LNCAP (cell line): ENCODE measurements around the gene GTF2H4.

Experiments
- CTCF ChIP-seq: fragments of 450-650 bp; IDR thresholded peaks from 2 replicates; pipeline ENCODE4 v1.5.1; 2017; ENCODE audit warnings: mild to moderate bottlenecking

GTF2H4 gene

GRCh38 chr6:30922447-30922852 lies 14.4 kb downstream of the GTF2H4 start:
- no peak for TF ChIP-seq CTCF

GRCh38 chr6:30926644-30927043 lies 18.6 kb downstream of the GTF2H4 start:
- TF ChIP-seq CTCF = no peak

GRCh38 chr6:30928677-30929076 lies 20.7 kb downstream of the GTF2H4 start:
- TF ChIP-seq CTCF = no peak

DNA sequence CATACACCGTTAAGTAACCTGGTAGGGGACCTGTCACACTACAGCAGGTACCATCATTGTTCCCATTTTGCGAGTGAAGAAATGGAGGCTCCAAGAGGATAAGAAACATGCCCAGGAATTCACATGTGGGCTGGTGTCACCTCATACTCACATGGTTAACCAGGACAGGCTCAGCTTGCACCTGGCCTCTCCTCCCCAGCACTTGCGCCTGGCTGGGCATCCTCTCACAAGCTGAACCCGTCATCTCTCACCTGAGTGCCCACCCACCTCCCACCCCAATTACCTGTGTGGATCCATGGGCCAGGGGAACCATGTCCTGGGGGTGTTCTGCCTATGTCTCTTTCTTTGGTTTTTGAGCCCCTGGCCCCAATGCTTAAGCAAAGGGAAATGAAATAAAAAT lies 22.5 kb downstream of the GTF2H4 start:
- TF ChIP-seq CTCF = no peak

- TF ChIP-seq CTCF = no peak
Measured at GRCh38 chr6:30931272-30931671, 23.3 kb downstream of the GTF2H4 start.

DNA sequence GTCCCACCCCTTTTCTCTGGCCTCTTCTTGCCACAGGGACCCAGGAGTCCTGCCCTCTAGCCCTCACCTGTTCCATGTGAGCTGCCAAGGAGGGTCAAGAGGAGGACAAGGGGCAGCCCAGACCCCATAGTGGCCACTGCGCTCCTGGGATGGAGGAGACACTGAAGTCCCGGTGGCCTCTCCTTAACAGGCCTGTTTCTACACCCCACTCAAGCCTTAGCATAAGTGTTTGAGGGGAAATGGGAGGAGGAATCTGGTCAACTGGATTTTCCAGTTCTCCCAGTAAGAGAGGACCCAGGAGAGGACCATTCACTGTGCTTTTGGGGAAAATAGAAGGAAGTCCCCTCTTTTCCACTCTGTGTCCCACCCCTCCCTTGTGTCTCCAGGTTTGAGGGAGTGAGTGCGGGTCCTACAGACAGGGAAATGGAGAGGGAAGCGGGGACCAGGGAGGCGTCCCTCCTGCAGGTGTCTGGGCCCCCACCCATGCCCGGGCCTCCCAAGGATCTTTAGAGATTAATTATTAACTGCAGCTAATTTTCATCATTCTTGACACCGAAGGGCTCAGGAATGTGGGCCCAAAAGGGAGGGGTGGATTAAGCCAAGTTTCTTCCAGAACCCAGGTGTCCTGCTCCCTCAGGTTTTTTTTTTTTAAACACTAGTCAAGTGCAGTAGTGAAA lies 24.1 kb downstream of the GTF2H4 start, which contains the start of gene SFTA2:
Gene SFTA2 (minus strand): TSS at position 202 of the 677 bp plus-strand sequence. CDS start 74 bp downstream, at position 128.
- no peak for TF ChIP-seq CTCF

DNA sequence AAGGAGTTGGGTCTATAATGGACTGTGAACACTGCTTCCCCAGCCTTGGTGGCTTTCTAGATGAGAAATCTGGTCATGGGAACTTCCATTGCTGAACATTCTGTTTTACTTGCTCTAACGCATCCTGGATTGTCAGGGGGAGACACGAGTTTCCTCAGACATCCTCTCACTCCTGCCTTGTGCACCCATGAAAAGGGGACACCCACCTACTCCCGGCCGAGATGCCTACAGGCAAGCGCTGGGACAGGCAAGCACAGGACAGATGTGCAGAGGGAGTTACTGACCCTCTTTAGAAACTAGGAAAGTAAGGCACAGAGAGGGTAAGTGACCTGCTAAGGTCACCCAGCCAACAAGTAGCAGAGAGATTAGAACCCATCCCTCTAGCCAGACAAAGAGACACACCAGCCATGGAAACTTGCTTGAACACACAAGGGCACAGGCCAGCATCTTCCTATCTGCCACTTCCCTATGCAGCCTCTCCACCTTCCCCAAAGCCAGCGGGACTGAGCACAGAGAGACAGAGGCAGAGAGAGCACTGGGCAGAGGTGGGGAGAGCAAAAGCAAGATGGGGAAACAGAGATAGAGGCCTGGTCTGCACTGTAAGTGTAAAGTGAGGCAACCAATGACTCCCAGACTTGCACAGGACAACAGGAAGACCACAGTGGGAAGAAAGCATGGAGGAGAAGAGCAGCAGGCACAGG lies 24.8 kb downstream of the GTF2H4 start:
- TF ChIP-seq CTCF = no peak
